ENCODE data around the gene AOPEP. TPM values are rescaled to one million over a fixed set of nuclear protein-coding genes. Genes with fewer than 3 reads are reported as not detected.

AOPEP gene
- total RNA-seq, 1 donor from 2014 or later, result 175 TPM

DNA sequence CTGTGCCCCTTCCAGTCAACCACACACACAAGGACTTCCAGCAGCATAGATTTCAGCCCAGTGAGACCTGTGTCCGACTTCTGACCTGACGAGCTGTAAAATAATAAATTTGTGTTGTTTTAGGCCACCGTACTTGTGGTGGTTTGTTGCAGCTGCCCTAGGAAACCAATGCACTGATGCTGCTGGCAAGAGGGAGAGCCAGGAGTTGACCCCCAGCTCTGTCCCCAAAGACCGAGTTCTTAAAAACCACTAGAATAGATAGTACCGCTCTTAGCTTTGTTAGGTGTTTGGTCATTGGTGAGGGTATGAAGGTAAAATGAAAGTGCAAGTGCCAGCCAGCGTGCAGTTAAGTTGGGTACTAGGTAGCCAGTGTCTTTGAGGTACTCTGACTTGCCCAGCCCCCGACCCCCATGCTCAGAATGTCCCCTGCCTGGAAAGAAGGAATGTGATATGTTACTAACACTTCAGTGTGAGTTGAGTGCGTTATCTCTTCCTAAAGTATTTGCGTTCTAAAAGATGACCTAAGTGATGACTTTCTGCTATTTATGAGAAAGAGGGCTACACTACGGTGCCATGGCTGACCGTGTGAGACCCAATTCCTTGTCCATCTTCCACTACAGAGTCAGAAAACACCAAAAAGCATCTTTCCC is 185.6 kb downstream of the AOPEP start:
- H3K27me3 ChIP-seq (ENCODE audit: low read depth), result no peaks in the 10 kb centered on the region
- no peak overlapping the region for H3K4me3 ChIP-seq
- H3K4me1 ChIP-seq, result peaks cover 51% of the 10 kb centered on the region
- intact Hi-C loops (cut with micrococcal nuclease), result no loop called here
- no peaks in the 10 kb centered on the region for H3K9me3 ChIP-seq (replicated peaks)
- TF ChIP-seq, protein P1, sequence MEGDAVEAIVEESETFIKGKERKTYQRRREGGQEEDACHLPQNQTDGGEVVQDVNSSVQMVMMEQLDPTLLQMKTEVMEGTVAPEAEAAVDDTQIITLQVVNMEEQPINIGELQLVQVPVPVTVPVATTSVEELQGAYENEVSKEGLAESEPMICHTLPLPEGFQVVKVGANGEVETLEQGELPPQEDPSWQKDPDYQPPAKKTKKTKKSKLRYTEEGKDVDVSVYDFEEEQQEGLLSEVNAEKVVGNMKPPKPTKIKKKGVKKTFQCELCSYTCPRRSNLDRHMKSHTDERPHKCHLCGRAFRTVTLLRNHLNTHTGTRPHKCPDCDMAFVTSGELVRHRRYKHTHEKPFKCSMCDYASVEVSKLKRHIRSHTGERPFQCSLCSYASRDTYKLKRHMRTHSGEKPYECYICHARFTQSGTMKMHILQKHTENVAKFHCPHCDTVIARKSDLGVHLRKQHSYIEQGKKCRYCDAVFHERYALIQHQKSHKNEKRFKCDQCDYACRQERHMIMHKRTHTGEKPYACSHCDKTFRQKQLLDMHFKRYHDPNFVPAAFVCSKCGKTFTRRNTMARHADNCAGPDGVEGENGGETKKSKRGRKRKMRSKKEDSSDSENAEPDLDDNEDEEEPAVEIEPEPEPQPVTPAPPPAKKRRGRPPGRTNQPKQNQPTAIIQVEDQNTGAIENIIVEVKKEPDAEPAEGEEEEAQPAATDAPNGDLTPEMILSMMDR (IDR thresholded peaks at IDR 0.05; ENCODE audit: borderline replicate concordance), result no peak
- H3K36me3 ChIP-seq, result no peaks in the 10 kb centered on the region
- DNase-seq, result no peak
- no peak overlapping the region for H3K27ac ChIP-seq (replicated peaks)

DNA sequence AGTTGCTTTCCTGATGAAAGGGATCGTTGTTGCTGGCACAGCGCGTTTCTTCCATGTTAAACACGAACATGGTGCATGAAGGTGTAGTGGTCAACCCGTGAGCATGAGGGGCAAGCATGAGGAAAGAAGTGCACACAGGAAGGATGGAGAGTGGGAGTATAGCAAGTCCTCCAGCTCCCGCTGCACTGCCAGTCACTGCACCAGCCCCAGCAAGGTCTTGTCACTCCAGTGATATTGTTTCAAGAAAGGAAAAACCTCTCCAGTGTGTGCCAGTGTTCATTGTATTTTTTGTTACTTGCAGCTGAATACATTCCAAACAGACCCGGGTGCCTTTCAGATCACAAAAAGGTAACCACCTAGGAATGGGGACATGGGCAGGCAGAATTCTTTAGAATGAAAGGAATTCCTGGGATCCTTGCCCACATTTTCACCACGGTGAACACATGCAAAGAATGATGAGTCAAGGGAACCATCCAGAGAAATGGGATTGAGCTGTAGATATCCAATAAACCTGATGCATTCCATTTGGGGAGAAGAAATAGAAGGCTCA is 186.3 kb downstream of the AOPEP start:
- Histone ChIP-seq H3K4me3 (no peak overlapping the region), H3K9me3 (replicated peaks) (no peaks in the 10 kb centered on the region), H3K27me3 (ENCODE audit: low read depth) (no peaks in the 10 kb centered on the region), H3K36me3 (no peaks in the 10 kb centered on the region), H3K4me1 (peaks cover 44% of the 10 kb centered on the region), H3K27ac (replicated peaks) (no peak overlapping the region)
- TF ChIP-seq, protein P1 (IDR thresholded peaks at IDR 0.05; ENCODE audit: borderline replicate concordance), result no peak
- no peak for DNase-seq
- intact Hi-C loops (cut with micrococcal nuclease), result no loop called here

DNA sequence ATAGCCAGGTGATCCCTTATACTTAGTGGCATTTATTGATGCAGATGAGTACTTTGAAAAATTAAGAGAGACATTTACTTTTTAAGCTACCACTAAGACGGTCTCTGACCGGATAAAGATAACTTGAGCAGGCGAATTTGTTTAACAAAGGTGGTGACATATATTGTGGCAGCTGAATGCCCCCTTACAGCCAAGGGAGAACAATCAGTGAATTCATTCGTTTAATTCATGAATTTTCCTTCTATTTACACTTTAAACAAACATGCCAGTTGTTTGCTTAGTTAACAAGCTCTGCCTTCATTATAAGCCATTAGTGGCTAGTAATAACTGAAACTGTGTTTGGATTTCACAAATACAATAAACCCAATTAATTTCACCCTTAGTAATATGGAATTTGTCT is 187.1 kb downstream of the AOPEP start:
- no peaks in the 10 kb centered on the region for H3K27me3 ChIP-seq (ENCODE audit: low read depth)

DNA sequence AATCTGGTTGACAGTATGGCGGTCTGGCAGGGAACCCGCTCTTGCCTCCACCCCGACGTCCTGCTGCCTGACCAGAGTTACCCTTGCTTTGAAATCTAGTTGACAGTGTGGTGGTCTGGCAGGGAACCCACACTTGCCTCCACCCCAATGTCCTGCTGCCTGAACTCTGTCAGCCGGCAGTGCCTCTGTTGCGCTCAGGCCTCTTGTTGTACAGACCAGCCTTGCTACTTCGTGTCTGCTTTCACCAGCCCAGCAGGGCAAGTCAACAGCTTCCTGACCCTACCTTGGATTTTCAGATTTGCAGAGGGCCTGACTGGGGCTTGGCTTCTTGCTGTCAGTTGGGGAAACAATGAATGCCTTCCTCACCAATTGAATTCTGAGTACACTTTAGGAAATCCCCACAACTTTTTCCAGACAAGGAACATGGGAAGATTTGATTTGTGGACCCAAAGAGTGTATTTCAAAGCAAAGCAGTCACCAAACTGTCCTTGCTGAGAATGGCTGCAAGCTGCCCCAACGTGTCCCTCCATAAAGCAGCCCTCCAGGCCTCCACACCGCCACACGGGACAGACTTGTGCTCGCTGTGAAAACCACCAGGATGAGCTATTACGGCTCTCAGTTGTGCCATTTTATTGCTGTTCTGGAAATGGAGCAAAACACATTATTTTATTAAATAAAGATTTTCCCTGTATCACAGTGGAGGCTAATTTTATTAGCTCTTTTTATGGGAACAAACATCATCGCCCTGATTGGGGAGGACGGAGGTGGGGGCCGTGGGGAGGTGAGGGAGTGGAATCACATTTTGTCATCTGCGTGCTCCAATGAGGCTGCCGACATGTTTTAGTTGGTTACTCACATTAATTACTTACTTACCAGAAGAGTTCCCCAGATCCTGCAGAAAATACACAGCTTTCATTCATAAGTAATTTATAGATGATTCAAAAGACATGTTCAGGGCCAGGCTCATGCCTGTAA is 189.3 kb downstream of the AOPEP start:
- Histone ChIP-seq H3K4me3 (no peak overlapping the region), H3K4me1 (peaks cover 54% of the 10 kb centered on the region), H3K9me3 (replicated peaks) (no peaks in the 10 kb centered on the region), H3K27me3 (ENCODE audit: low read depth) (no peaks in the 10 kb centered on the region), H3K27ac (replicated peaks) (no peak overlapping the region), H3K36me3 (no peaks in the 10 kb centered on the region)
- no peak for DNase-seq
- TF ChIP-seq, protein P1 (IDR thresholded peaks at IDR 0.05; ENCODE audit: borderline replicate concordance), result no peak
- intact Hi-C loops (cut with micrococcal nuclease), result no loop called here

More for the DNA sequence above, 187.1 kb downstream of the AOPEP start:
- no peaks in the 10 kb centered on the region for H3K9me3 ChIP-seq (replicated peaks)
- H3K27ac ChIP-seq (replicated peaks), result no peak overlapping the region
- H3K4me1 ChIP-seq, result peaks cover 37% of the 10 kb centered on the region
- no peaks in the 10 kb centered on the region for H3K36me3 ChIP-seq
- intact Hi-C loops (cut with micrococcal nuclease), result no loop called here
- TF ChIP-seq, protein P1 (IDR thresholded peaks at IDR 0.05; ENCODE audit: borderline replicate concordance), result no peak
- DNase-seq, result no peak
- H3K4me3 ChIP-seq, result no peak overlapping the region

DNA sequence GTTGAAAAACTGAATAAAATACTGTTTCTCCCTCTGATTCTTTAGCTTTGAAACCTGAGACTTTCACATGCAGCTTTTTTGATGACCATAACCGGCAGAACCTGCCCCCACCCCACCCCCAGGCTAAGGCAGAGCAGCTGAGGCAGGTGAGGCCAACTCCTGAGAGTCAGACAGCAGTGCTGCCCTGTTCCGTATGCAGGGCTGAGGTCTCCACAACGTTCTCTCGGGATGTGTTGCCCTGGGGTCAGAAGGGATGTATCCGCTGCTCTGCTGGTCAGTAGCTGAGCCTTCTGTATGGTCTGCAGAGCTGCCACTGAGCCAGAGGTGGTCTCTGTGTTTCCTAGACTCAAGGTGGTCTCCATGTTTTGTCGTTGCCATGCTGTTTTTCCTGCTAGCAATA is 190.5 kb downstream of the AOPEP start:
- Histone ChIP-seq H3K27ac (replicated peaks) (no peak overlapping the region), H3K9me3 (replicated peaks) (no peaks in the 10 kb centered on the region), H3K36me3 (no peaks in the 10 kb centered on the region), H3K4me1 (peaks cover 59% of the 10 kb centered on the region), H3K4me3 (no peak overlapping the region), H3K27me3 (ENCODE audit: low read depth) (no peaks in the 10 kb centered on the region)
- intact Hi-C loops (cut with micrococcal nuclease), result no loop called here
- no peak for DNase-seq
- TF ChIP-seq, protein P1 (IDR thresholded peaks at IDR 0.05; ENCODE audit: borderline replicate concordance), result no peak
